HepG2 (cell line): ENCODE measurements around the gene ALG8. TPM values are rescaled to one million over a fixed set of nuclear protein-coding genes. Genes with fewer than 3 reads are reported as not detected.

Source experiments
- ATAC-seq: fragments of 200-7000 bp; cut with Tn5 transposase; 3 replicates; pipeline ENCODE4 v1.9.1; 2020; ENCODE audit warnings: mild to moderate bottlenecking, moderate library complexity
- BruUV-seq: library from RNA; stranded (reverse); fragments of 400-500 nt; replicated peaks from 2 replicates; lab custom pipeline; 2021; lab: Mats Ljungman, UMichigan
- CTCF ChIA-PET: fragments of 300-600 bp; formaldehyde crosslinking; extraction: SDS; loops from one replicate; lab custom pipeline; 2021; ENCODE audit warnings: low total read pairs, inconsistent platforms, low intra/inter-chr PET ratio; lab: Yijun Ruan, JAX
- POLR2A ChIA-PET: fragments of 350-600 bp; sonication (Branson Sonifier 250); formaldehyde crosslinking; loops from one replicate; lab custom pipeline; 2020; ENCODE audit warnings: antibody characterized with exemption, inconsistent platforms; lab: Yijun Ruan, JAX
- DNase-seq: peaks from one replicate; pipeline ENCODE4 v3.0.0-alpha.2; 2015; ENCODE audit warnings: low spot score
- FAIRE-seq: peaks from 3 replicates; lab custom pipeline; 2011; peaks lifted over from hg19 to GRCh38; lab: Jason Lieb, UNC
- H2AFZ ChIP-seq: one replicate; pipeline ENCODE4 v1.6.1; 2011; ENCODE audit warnings: low read length, inconsistent platforms
- H3K27ac ChIP-seq: fragments of 300-600 bp; 3 replicates; pipeline ENCODE4 v1.8.0; 2011; ENCODE audit warnings: mixed run types, mild to moderate bottlenecking, mixed read lengths, low read length, inconsistent platforms; ENCODE audit not compliant: insufficient read depth; ENCODE audit errors: extremely low read length
- H3K27me3 ChIP-seq, 2 experiments: fragments of 200-600 bp in 1 of 2; 2 replicates in 1 of 2; 3 replicates in 1 of 2; pipeline versions ENCODE4 v1.6.0 to v1.8.0; 2011; ENCODE audit warnings: low read length in 2 of 2, mild to moderate bottlenecking in 2 of 2, moderate library complexity in 2 of 2, inconsistent platforms in 1 of 2; ENCODE audit not compliant: insufficient read depth in 2 of 2, control insufficient read depth in 1 of 2
- H3K36me3 ChIP-seq, 2 experiments: fragments of 200-600 bp in 1 of 2; replicated peaks in 1 of 2; 2 replicates in 1 of 2; 3 replicates in 1 of 2; pipeline versions ENCODE4 v1.5.1 to v1.8.0; 2011; ENCODE audit warnings: low read length in 2 of 2, inconsistent platforms in 1 of 2; ENCODE audit not compliant: insufficient read depth in 2 of 2, control insufficient read depth in 1 of 2
- H3K4me1 ChIP-seq: 2 replicates; pipeline ENCODE4 v1.5.1; 2012; ENCODE audit warnings: low read length, inconsistent platforms; ENCODE audit not compliant: insufficient read depth
- H3K4me2 ChIP-seq: 2 replicates; pipeline ENCODE4 v1.6.0; 2011; ENCODE audit warnings: low read depth, low read length, inconsistent platforms
- H3K4me3 ChIP-seq, 3 experiments: fragments of 200-600 bp in 1 of 3; sonication (generic), shearing (Covaris generic) in 1 of 3; replicated peaks in 1 of 3; 2 replicates each; pipeline ENCODE4 v1.5.1; 2011 to 2016; ENCODE audit warnings: low read length in 3 of 3, inconsistent platforms in 2 of 3, low read depth in 2 of 3, mild to moderate bottlenecking in 2 of 3, control low read depth in 1 of 3, mixed read lengths in 1 of 3; ENCODE audit not compliant: insufficient read depth in 1 of 3
- H3K79me2 ChIP-seq: one replicate; pipeline ENCODE4 v1.6.1; 2011; ENCODE audit warnings: low read length, inconsistent platforms; ENCODE audit not compliant: insufficient read depth
- H3K9ac ChIP-seq: 2 replicates; pipeline ENCODE4 v1.6.0; 2011; ENCODE audit warnings: mild to moderate bottlenecking, low read depth, low read length, inconsistent platforms; ENCODE audit not compliant: insufficient read depth
- H3K9me3 ChIP-seq: 2 replicates; pipeline ENCODE4 v1.5.1; 2012; ENCODE audit warnings: mild to moderate bottlenecking, low read length
- H4K20me1 ChIP-seq: 2 replicates; pipeline ENCODE4 v1.6.0; 2011; ENCODE audit warnings: inconsistent platforms, mild to moderate bottlenecking, low read length, moderate library complexity; ENCODE audit not compliant: insufficient read depth
- AHR ChIP-seq: IDR thresholded peaks from 2 replicates; pipeline ENCODE4 v1.6.1; 2018; ENCODE audit warnings: missing genetic modification reagents, missing compliant biosample characterization
- ARNTL ChIP-seq: sonication (generic); formaldehyde crosslinking; IDR thresholded peaks from 2 replicates; pipeline ENCODE4 v1.4.0; 2020; ENCODE audit warnings: mild to moderate bottlenecking, missing genetic modification reagents
- DPF2 ChIP-seq: sonication (generic); formaldehyde crosslinking; IDR thresholded peaks from 2 replicates; pipeline ENCODE4 v1.4.0; 2020; ENCODE audit warnings: mild to moderate bottlenecking, low read depth, missing genetic modification reagents, borderline replicate concordance
- FOXC1 ChIP-seq: sonication (generic); formaldehyde crosslinking; IDR thresholded peaks from 2 replicates; pipeline ENCODE4 v1.8.0; 2022; ENCODE audit warnings: mild to moderate bottlenecking, missing genetic modification reagents, borderline replicate concordance
- HDAC2 ChIP-seq: sonication (generic); formaldehyde crosslinking; IDR thresholded peaks from 2 replicates; pipeline ENCODE4 v1.4.0; 2020; ENCODE audit warnings: missing genetic modification reagents
- HOXA5 ChIP-seq: sonication (generic); formaldehyde crosslinking; IDR thresholded peaks from 2 replicates; pipeline ENCODE4 v1.4.0; 2020; ENCODE audit warnings: missing genetic modification reagents
- SATB2 ChIP-seq: sonication (generic); formaldehyde crosslinking; IDR thresholded peaks from 2 replicates; pipeline ENCODE4 v1.5.0; 2020; ENCODE audit warnings: missing genetic modification reagents
- SRY ChIP-seq: sonication (generic); formaldehyde crosslinking; IDR thresholded peaks from 2 replicates; pipeline ENCODE4 v1.8.0; 2022; ENCODE audit warnings: mild to moderate bottlenecking, missing genetic modification reagents
- TARDBP ChIP-seq: sonication (generic); formaldehyde crosslinking; IDR thresholded peaks from 2 replicates; pipeline ENCODE4 v1.8.0; 2022; ENCODE audit warnings: mild to moderate bottlenecking, missing genetic modification reagents
- TFE3 ChIP-seq: IDR thresholded peaks from 2 replicates; pipeline ENCODE4 v1.6.1; 2016
- ZBTB2 ChIP-seq: sonication (generic); formaldehyde crosslinking; IDR thresholded peaks from 2 replicates; pipeline ENCODE4 v1.8.0; 2022; ENCODE audit warnings: low read depth, missing genetic modification reagents
- ZNF350 ChIP-seq: sonication (generic); formaldehyde crosslinking; IDR thresholded peaks from 2 replicates; pipeline ENCODE4 v1.4.0; 2020; ENCODE audit warnings: mild to moderate bottlenecking, low read depth, missing genetic modification reagents, borderline replicate concordance
- ZNF510 ChIP-seq: sonication (generic); formaldehyde crosslinking; IDR thresholded peaks from 2 replicates; pipeline ENCODE4 v1.4.0; 2020; ENCODE audit warnings: low read depth, mild to moderate bottlenecking, missing genetic modification reagents
- ZNF563 ChIP-seq: sonication (generic); formaldehyde crosslinking; IDR thresholded peaks from 2 replicates; pipeline ENCODE4 v1.8.0; 2022; ENCODE audit warnings: mild to moderate bottlenecking, moderate library complexity, missing genetic modification reagents
- ZNF747 ChIP-seq: sonication (generic); formaldehyde crosslinking; IDR thresholded peaks from 2 replicates; pipeline ENCODE4 v1.8.1; 2023; ENCODE audit warnings: missing genetic modification reagents, mild to moderate bottlenecking, borderline replicate concordance
- ZSCAN9 ChIP-seq: IDR thresholded peaks from 2 replicates; pipeline ENCODE4 v1.6.1; 2016; ENCODE audit warnings: borderline replicate concordance
- WGBS: methylation state at CpG from one replicate; pipeline ENCODE4 v1.1.6; 2017; ENCODE audit warnings: low lambda C conversion rate; 5-methylcytosine and 5-hydroxymethylcytosine counted together
- in situ Hi-C: cut with HindIII; loops from 2 replicates; pipeline ENCODE4 v1.10.0; 2017; ENCODE audit warnings: low pct_unique_long_range_greater_than_20kb; ENCODE audit not compliant: extremely low pct_ligation_motif_present
- intact Hi-C: fragments of 100-400 bp; cut with micrococcal nuclease; formaldehyde crosslinking; loops from one replicate; pipeline ENCODE4 v1.10.0; 2022; ENCODE audit not compliant: unreplicated experiment
- polyA plus RNA-seq, 8 experiments: library from polyadenylated mRNA; depleted of rRNA in 3 of 8; stranded (reverse) in 7 of 8; unstranded in 1 of 8; fragments of >200 nt; fragmentation: Illumina TruSeq in 4 of 8; extraction: Trizol in 4 of 8; gene quantifications; 2 replicates each; pipeline versions ENCODE4 v1.2.1 to v1.2.3, GENCODE V29; 2011 to 2016; ENCODE audit warnings: low read depth in 4 of 8, missing spikeins in 1 of 8, mixed read lengths in 1 of 8; ENCODE audit not compliant: insufficient read depth in 1 of 8
- total RNA-seq, 5 experiments: library from RNA; depleted of rRNA; stranded (reverse); fragments of >200 nt; fragmentation: Illumina TruSeq; extraction: Trizol; gene quantifications; 2 replicates each; pipeline ENCODE4 v1.2.3, GENCODE V29; 2016; ENCODE audit warnings: low read depth in 1 of 5
- TF ChIP-seq, protein P1 (sequence below): sonication (generic); formaldehyde crosslinking; IDR thresholded peaks from 2 replicates; pipeline ENCODE4 v1.8.0; 2023; ENCODE audit warnings: mild to moderate bottlenecking, missing genetic modification reagents
- TF ChIP-seq, protein P2 (sequence below): sonication (generic); formaldehyde crosslinking; IDR thresholded peaks from 2 replicates; pipeline ENCODE4 v1.4.0; 2020; ENCODE audit warnings: low read depth, mild to moderate bottlenecking, missing genetic modification reagents

Gene ALG8
- total and polyA plus RNA-seq, 2 of the 13 experiments (the other 11 are each of a cell fraction or from before 2014, with no cell fraction given) = 75.8 to 88.0 TPM

- peak overlapping the region; percentile 47 for H3K27ac ChIP-seq
- H3K4me3 ChIP-seq = peak overlapping the region; percentile 78 to 96 (median 86)
- FAIRE-seq (no peak), ATAC-seq (peak; percentile 51), DNase-seq (no peak)
- intact Hi-C loops = loop anchor here (2.0 to 5.0 kb wide), 2 partner anchors 15 to 110 kb away; partner anchors contain the start of gene NDUFC2
- in situ Hi-C loops = loop anchor here (5.0 kb wide), 1 partner anchor 45 kb away; no protein-coding TSS in a partner anchor
- H3K36me3 ChIP-seq = no peaks in the 10 kb centered on the region
- H3K79me2 ChIP-seq = peaks cover 13% of the 10 kb centered on the region
- peak overlapping the region; percentile 66 for H3K9ac ChIP-seq
- POLR2A ChIA-PET = interaction anchor here (0.7 to 3.9 kb wide), 14 partner anchors 8 to 387 kb away, joined by 3 to 37 read pairs (median 5); partner anchors contain the start of genes ALG8, INTS4, NARS2 and NDUFC2
- no peak overlapping the region for H2AFZ ChIP-seq
- WGBS = 36% methylated on average over 26 of the region's 31 CpGs
- H4K20me1 ChIP-seq = no peaks in the 10 kb centered on the region
- CTCF ChIA-PET = no interaction called here
- BruUV-seq = TSS peak; percentile 58
- no peaks in the 10 kb centered on the region for H3K9me3 ChIP-seq
- H3K4me2 ChIP-seq = peak overlapping the region; percentile 88
- H3K4me1 ChIP-seq = peaks cover 69% of the 10 kb centered on the region
- H3K27me3 ChIP-seq = no peaks in the 10 kb centered on the region; a peak in 1 of 5 replicates
- TF ChIP-seq ZNF747 (CRISPR knock-in tag) = no peak
- TF ChIP-seq, protein P1, sequence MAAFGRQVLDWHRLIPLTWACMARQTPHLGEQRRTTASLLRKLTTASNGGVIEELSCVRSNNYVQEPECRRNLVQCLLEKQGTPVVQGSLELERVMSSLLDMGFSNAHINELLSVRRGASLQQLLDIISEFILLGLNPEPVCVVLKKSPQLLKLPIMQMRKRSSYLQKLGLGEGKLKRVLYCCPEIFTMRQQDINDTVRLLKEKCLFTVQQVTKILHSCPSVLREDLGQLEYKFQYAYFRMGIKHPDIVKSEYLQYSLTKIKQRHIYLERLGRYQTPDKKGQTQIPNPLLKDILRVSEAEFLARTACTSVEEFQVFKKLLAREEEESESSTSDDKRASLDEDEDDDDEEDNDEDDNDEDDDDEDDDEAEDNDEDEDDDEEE (CRISPR knock-in tag) = 0 out of 2 replicates have a peak, but pooled peaks have one; percentile 25
- no peak; the same call in 1 of the 2 replicates for TF ChIP-seq ZNF350
- TF ChIP-seq, protein P2, sequence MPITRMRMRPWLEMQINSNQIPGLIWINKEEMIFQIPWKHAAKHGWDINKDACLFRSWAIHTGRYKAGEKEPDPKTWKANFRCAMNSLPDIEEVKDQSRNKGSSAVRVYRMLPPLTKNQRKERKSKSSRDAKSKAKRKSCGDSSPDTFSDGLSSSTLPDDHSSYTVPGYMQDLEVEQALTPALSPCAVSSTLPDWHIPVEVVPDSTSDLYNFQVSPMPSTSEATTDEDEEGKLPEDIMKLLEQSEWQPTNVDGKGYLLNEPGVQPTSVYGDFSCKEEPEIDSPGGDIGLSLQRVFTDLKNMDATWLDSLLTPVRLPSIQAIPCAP (CRISPR knock-in tag) = 0 out of 2 replicates have a peak, but pooled peaks have one; percentile 9
- 0 out of 2 replicates have a peak, but pooled peaks have one; percentile 48 for TF ChIP-seq ZNF563 (CRISPR knock-in tag)
- TF ChIP-seq TFE3 = no peak
- no peak for TF ChIP-seq TARDBP (CRISPR knock-in tag)
- no peak for TF ChIP-seq SATB2
- TF ChIP-seq ZBTB2 (CRISPR knock-in tag) = no peak
- 0 out of 2 replicates have a peak, but pooled peaks have one; percentile 3 for TF ChIP-seq ZNF510 (CRISPR knock-in tag)
- TF ChIP-seq HDAC2 (CRISPR knock-in tag) = 0 out of 2 replicates have a peak, but pooled peaks have one; percentile 4
- peak; percentile 14; the same call in 1 of the 2 replicates for TF ChIP-seq SRY (CRISPR knock-in tag)
- 0 out of 2 replicates have a peak, but pooled peaks have one; percentile 6 for TF ChIP-seq FOXC1 (CRISPR knock-in tag)
- TF ChIP-seq AHR = no peak
- peak; percentile 38; the same call in 1 of the 2 replicates for TF ChIP-seq DPF2 (CRISPR knock-in tag)
- TF ChIP-seq ARNTL = peak; percentile 10; the same call in 1 of the 2 replicates
- TF ChIP-seq HOXA5 (CRISPR knock-in tag) = no peak
- TF ChIP-seq ZSCAN9 (CRISPR knock-in tag) = 0 out of 2 replicates have a peak, but pooled peaks have one; percentile 2
These were observed 48.2 kb upstream of the ALG8 start for GRCh38 chr11:78187366-78188285.
